Naive thymus-derived CD4-positive, alpha-beta T cell (primary cell): ENCODE data around the gene SRPK2. TPM values are rescaled to one million over a fixed set of nuclear protein-coding genes. Genes with fewer than 3 reads are reported as not detected.

ENCODE experiments used
- ATAC-seq: fragments of 150-1000 bp; cut with Tn5 transposase; 2 replicates; pipeline ENCODE4 v1.10.0; 2021; ENCODE audit warnings: mild to moderate bottlenecking, moderate library complexity
- CTCF ChIA-PET: fragments of 350-600 bp; sonication (Branson Sonifier 250); formaldehyde crosslinking; loops from one replicate; lab custom pipeline; 2021; ENCODE audit warnings: antibody characterized with exemption; lab: Charles Lee
- POLR2A ChIA-PET: fragments of 350-600 bp; sonication (Branson Sonifier 250); formaldehyde crosslinking; loops from one replicate; lab custom pipeline; 2021; ENCODE audit warnings: antibody characterized with exemption, inconsistent platforms; lab: Charles Lee
- DNase-seq, 9 donors: peaks; one replicate each; pipeline versions ENCODE4 v3.0.0 to v3.0.0-alpha.2; 2020 to 2022; ENCODE audit warnings: mixed read lengths in 1 of 9
- H3K27ac ChIP-seq: one replicate; pipeline ENCODE4 v1.7.0; 2013; ENCODE audit warnings: mild to moderate bottlenecking, low read depth, low read length, moderate library complexity
- H3K27me3 ChIP-seq, 2 donors: one replicate each; pipeline ENCODE4 v1.7.0; 2013; ENCODE audit warnings: low read length in 2 of 2, mild to moderate bottlenecking in 2 of 2, moderate library complexity in 2 of 2; ENCODE audit not compliant: control insufficient read depth in 2 of 2, insufficient read depth in 2 of 2
- H3K36me3 ChIP-seq, 3 experiments: 1 replicate in 2 of 3; 2 replicates in 1 of 3; pipeline ENCODE4 v1.7.0; 2013; ENCODE audit warnings: low read length in 3 of 3, mild to moderate bottlenecking in 3 of 3, moderate library complexity in 1 of 3; ENCODE audit not compliant: insufficient read depth in 3 of 3, control insufficient read depth in 2 of 3
- H3K4me1 ChIP-seq, 2 donors: one replicate each; pipeline ENCODE4 v1.7.0; 2013; ENCODE audit warnings: low read length in 2 of 2, mild to moderate bottlenecking in 2 of 2, moderate library complexity in 1 of 2; ENCODE audit not compliant: control insufficient read depth in 2 of 2, insufficient read depth in 2 of 2
- H3K4me3 ChIP-seq: 2 replicates; pipeline ENCODE4 v1.7.0; 2013; ENCODE audit warnings: mild to moderate bottlenecking, low read length
- H3K9me3 ChIP-seq, 3 experiments: 1 replicate in 2 of 3; 2 replicates in 1 of 3; pipeline ENCODE4 v1.7.0; 2013; ENCODE audit warnings: low read length in 3 of 3; ENCODE audit not compliant: control insufficient read depth in 2 of 3
- H3K27ac Mint-ChIP-seq, 9 donors: one replicate each; pipeline ENCODE4 v1.8.0; 2020 to 2022; ENCODE audit warnings: mixed read lengths in 9 of 9, mild to moderate bottlenecking in 8 of 9, moderate library complexity in 5 of 9, inconsistent platforms in 2 of 9
- H3K27me3 Mint-ChIP-seq, 5 donors: one replicate each; pipeline ENCODE4 v1.8.0; 2021 to 2022; ENCODE audit warnings: mixed read lengths in 5 of 5, mild to moderate bottlenecking in 1 of 5
- H3K36me3 Mint-ChIP-seq, 5 donors: one replicate each; pipeline ENCODE4 v1.8.0; 2020 to 2022; ENCODE audit warnings: mixed read lengths in 5 of 5, mild to moderate bottlenecking in 3 of 5, inconsistent platforms in 1 of 5
- H3K4me1 Mint-ChIP-seq, 7 donors: one replicate each; pipeline ENCODE4 v1.8.0; 2020 to 2022; ENCODE audit warnings: mixed read lengths in 7 of 7, mild to moderate bottlenecking in 3 of 7, inconsistent platforms in 1 of 7
- H3K4me3 Mint-ChIP-seq, 10 donors: one replicate each; pipeline ENCODE4 v1.8.0; 2020 to 2022; ENCODE audit warnings: mild to moderate bottlenecking in 10 of 10, mixed read lengths in 10 of 10, moderate library complexity in 6 of 10, inconsistent platforms in 2 of 10
- H3K9me3 Mint-ChIP-seq, 11 donors: one replicate each; pipeline ENCODE4 v1.8.0; 2020 to 2022; ENCODE audit warnings: mixed read lengths in 11 of 11, mild to moderate bottlenecking in 4 of 11, inconsistent platforms in 1 of 11, moderate library complexity in 1 of 11
- intact Hi-C, 2 donors: fragments of 100-400 bp; cut with micrococcal nuclease; formaldehyde crosslinking; loops; one replicate each; pipeline ENCODE4 v1.15.1; 2023
- polyA plus RNA-seq, 2 donors: library from polyadenylated mRNA; unstranded; fragments of 300-500 nt; fragmentation: Illumina TruSeq; gene quantifications; one replicate each; pipeline ENCODE4 v1.2.3, GENCODE V29; 2021
- total RNA-seq, 6 experiments: library from RNA in 5 of 6; stranded (reverse) in 5 of 6; gene quantifications; 1 replicate in 5 of 6; 2 replicates in 1 of 6; pipeline ENCODE4 v1.2.3 and lab custom pipeline; 2021 to 2026

SRPK2 gene
- total and polyA plus RNA-seq, 7 experiments from 2014 or later, result 40.2 to 56.7 (median 46.8) TPM

GRCh38 chr7:105127179-105127578, 261.5 kb downstream of the SRPK2 start:
- Histone ChIP-seq H3K4me1 (no peaks in the 10 kb centered on the region), H3K9me3 (no peaks in the 10 kb centered on the region), H3K27ac (no peak overlapping the region), H3K36me3 (peaks cover 0 to 34% (median 6%) of the 10 kb centered on the region in 3 experiments), H3K27me3 (no peaks in the 10 kb centered on the region), H3K4me3 (no peak overlapping the region)
- peak overlapping the region in 5 of 9 donors; percentile 5 to 76 (median 54) for H3K27ac Mint-ChIP-seq
- CTCF ChIA-PET, result interaction anchor here (0.7 kb wide), 1 partner anchor 18 kb away, joined by 4 read pairs; no protein-coding TSS in a partner anchor
- DNase-seq (no peak), ATAC-seq (no peak)
- peak overlapping the region in 1 of 10 donors; percentile 6 for H3K4me3 Mint-ChIP-seq
- peaks cover 7 to 31% (median 16%) of the 10 kb centered on the region in 5 donors for H3K36me3 Mint-ChIP-seq
- H3K9me3 Mint-ChIP-seq, result no peaks in the 10 kb centered on the region
- peaks cover 0 to 26% (median 11%) of the 10 kb centered on the region in 7 donors for H3K4me1 Mint-ChIP-seq
- no peaks in the 10 kb centered on the region for H3K27me3 Mint-ChIP-seq
- POLR2A ChIA-PET, result no interaction called here
- intact Hi-C loops, result no loop called here

- ChIA-PET CTCF (interaction anchor here (0.6 to 0.7 kb wide), 3 partner anchors 17 to 110 kb away, joined by 3 to 4 read pairs (median 3); no protein-coding TSS in a partner anchor), POLR2A (no interaction called here)
- no peaks in the 10 kb centered on the region for H3K4me1 ChIP-seq
- H3K27me3 Mint-ChIP-seq, result no peaks in the 10 kb centered on the region
- H3K27ac Mint-ChIP-seq, result peak overlapping the region in 4 of 9 donors; percentile 14 to 76 (median 34)
- H3K27me3 ChIP-seq, result no peaks in the 10 kb centered on the region
- H3K36me3 Mint-ChIP-seq, result peaks cover 7 to 27% (median 16%) of the 10 kb centered on the region in 5 donors
- no peaks in the 10 kb centered on the region for H3K9me3 ChIP-seq
- H3K4me3 ChIP-seq, result no peak overlapping the region
- H3K9me3 Mint-ChIP-seq, result no peaks in the 10 kb centered on the region
- H3K27ac ChIP-seq, result no peak overlapping the region
- H3K4me3 Mint-ChIP-seq, result no peak overlapping the region
- ATAC-seq (no peak), DNase-seq (no peak)
- intact Hi-C loops, result no loop called here
- peaks cover 0 to 28% (median 0%) of the 10 kb centered on the region in 3 experiments for H3K36me3 ChIP-seq
- H3K4me1 Mint-ChIP-seq, result peaks cover 3 to 33% (median 15%) of the 10 kb centered on the region in 7 donors
Observed at GRCh38 chr7:105126436-105126975, 262.2 kb downstream of the SRPK2 start.

DNA sequence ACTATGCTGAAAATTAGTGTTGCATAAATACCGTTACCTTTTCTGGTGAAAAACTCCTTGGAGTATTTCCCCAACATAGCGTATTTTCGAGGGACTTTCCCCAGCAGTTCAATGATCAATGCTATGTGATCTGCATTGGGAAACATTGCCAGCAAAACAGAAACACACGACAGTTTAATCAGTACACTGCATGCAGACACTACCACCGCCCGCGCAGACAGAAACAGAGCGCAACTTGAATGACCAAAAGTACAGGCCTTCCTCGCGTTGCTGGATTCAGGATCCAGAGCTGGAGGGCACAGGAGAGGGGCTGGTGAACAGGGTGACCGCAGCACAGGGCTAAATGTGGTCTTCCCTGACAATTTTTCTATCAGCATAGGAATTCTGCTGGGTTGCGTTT, 263.0 kb downstream of the SRPK2 start:
- Mint-ChIP-seq H3K27me3 (no peaks in the 10 kb centered on the region), H3K9me3 (no peaks in the 10 kb centered on the region), H3K27ac (peak overlapping the region in 2 of 9 donors; percentile 15 to 20), H3K4me1 (peaks cover 6 to 36% (median 16%) of the 10 kb centered on the region in 7 donors), H3K36me3 (peaks cover 7 to 33% (median 18%) of the 10 kb centered on the region in 5 donors), H3K4me3 (no peak overlapping the region)
- Histone ChIP-seq H3K4me1 (no peaks in the 10 kb centered on the region), H3K9me3 (no peaks in the 10 kb centered on the region), H3K27ac (no peak overlapping the region), H3K4me3 (no peak overlapping the region), H3K36me3 (peaks cover 0 to 28% (median 0%) of the 10 kb centered on the region in 3 experiments), H3K27me3 (no peaks in the 10 kb centered on the region)
- CTCF ChIA-PET, result interaction anchor here (0.7 kb wide), 1 partner anchor 54 kb away, joined by 3 read pairs; no protein-coding TSS in a partner anchor
- ATAC-seq, result no peak
- intact Hi-C loops, result no loop called here
- POLR2A ChIA-PET, result no interaction called here
- DNase-seq, result no peak

DNA sequence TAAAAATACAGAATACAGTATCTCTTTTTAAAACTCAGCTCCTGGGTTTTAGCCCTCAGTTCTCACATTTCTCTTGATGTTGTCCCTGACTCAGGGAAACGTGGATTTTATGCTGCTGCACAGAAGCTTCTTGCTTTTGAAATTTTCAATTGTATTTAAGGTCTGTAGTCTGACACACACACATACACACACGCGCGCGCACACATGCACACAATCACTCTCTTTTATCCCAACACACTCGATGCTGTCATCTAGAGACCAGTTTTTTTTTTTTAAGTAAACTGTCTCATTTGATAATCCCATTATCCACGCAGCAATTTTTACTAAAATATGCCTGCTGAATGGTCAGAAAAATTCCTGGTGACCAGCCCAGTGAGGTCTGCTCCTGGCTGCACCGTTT, 266.1 kb downstream of the SRPK2 start:
- Histone ChIP-seq H3K36me3 (peaks cover 0 to 23% (median 0%) of the 10 kb centered on the region in 3 experiments), H3K27ac (no peak overlapping the region), H3K27me3 (no peaks in the 10 kb centered on the region), H3K9me3 (no peaks in the 10 kb centered on the region), H3K4me1 (no peaks in the 10 kb centered on the region), H3K4me3 (no peak overlapping the region)
- DNase-seq (no peak), ATAC-seq (no peak)
- ChIA-PET POLR2A (interaction anchor here (1.2 kb wide), 1 partner anchor 108 kb away, joined by 3 read pairs; no protein-coding TSS in a partner anchor), CTCF (interaction anchor here (0.6 kb wide), 1 partner anchor 52 kb away, joined by 3 read pairs; no protein-coding TSS in a partner anchor)
- Mint-ChIP-seq H3K27me3 (no peaks in the 10 kb centered on the region), H3K27ac (peak overlapping the region in 7 of 9 donors; percentile 28 to 69 (median 53)), H3K9me3 (no peaks in the 10 kb centered on the region), H3K4me1 (peaks cover 9 to 51% (median 32%) of the 10 kb centered on the region in 7 donors), H3K36me3 (peaks cover 7 to 35% (median 11%) of the 10 kb centered on the region in 5 donors), H3K4me3 (no peak overlapping the region)
- intact Hi-C loops, result no loop called here

GRCh38 chr7:105118612-105119600, 269.8 kb downstream of the SRPK2 start:
- ATAC-seq (no peak), DNase-seq (no peak)
- peaks cover 0 to 1% (median 0%) of the 10 kb centered on the region in 11 donors for H3K9me3 Mint-ChIP-seq
- peak overlapping the region; percentile 53 to 90 (median 86) for H3K27ac Mint-ChIP-seq
- POLR2A ChIA-PET, result interaction anchor here (0.8 to 1.4 kb wide), 4 partner anchors 9 to 136 kb away, joined by 3 read pairs; no protein-coding TSS in a partner anchor
- intact Hi-C loops, result loop anchor here in 1 of 2 donors (10.0 kb wide), 1 partner anchor 216 kb away; no protein-coding TSS in a partner anchor
- Histone ChIP-seq H3K4me1 (no peaks in the 10 kb centered on the region), H3K9me3 (no peaks in the 10 kb centered on the region), H3K4me3 (no peak overlapping the region), H3K27ac (peak overlapping the region; percentile 40), H3K27me3 (no peaks in the 10 kb centered on the region), H3K36me3 (peaks cover 0 to 27% (median 10%) of the 10 kb centered on the region in 3 experiments)
- peaks cover 5 to 51% (median 32%) of the 10 kb centered on the region in 7 donors for H3K4me1 Mint-ChIP-seq
- H3K36me3 Mint-ChIP-seq, result peaks cover 13 to 43% (median 27%) of the 10 kb centered on the region in 5 donors
- peak overlapping the region in 4 of 10 donors; percentile 23 to 39 (median 34) for H3K4me3 Mint-ChIP-seq
- CTCF ChIA-PET, result interaction anchor here (0.5 to 1.3 kb wide), 2 partner anchors 13 to 213 kb away, joined by 3 read pairs; no protein-coding TSS in a partner anchor
- H3K27me3 Mint-ChIP-seq, result no peaks in the 10 kb centered on the region
